Epithelial cell of esophagus (primary cell): Measurements from ENCODE around the gene FXYD6.

Source experiments
- DNase-seq: peaks from one replicate; pipeline ENCODE4 v3.0.0; 2010; ENCODE audit warnings: low read depth
- H3K4me3 ChIP-seq: 2 replicates; pipeline ENCODE4 v1.5.1; 2011; ENCODE audit warnings: mild to moderate bottlenecking, low read length, control low read depth
- TF ChIP-seq, protein P1 (sequence below): IDR thresholded peaks from 2 replicates; pipeline ENCODE4 v1.5.1; 2011; ENCODE audit warnings: low read depth, mild to moderate bottlenecking, low read length, control low read depth, inconsistent platforms; ENCODE audit not compliant: insufficient read depth; ENCODE audit errors: missing control alignments

FXYD6 gene

GRCh38 chr11:117910941-117911655, 34.6 kb upstream of the FXYD6 start:
- TF ChIP-seq, protein P1, sequence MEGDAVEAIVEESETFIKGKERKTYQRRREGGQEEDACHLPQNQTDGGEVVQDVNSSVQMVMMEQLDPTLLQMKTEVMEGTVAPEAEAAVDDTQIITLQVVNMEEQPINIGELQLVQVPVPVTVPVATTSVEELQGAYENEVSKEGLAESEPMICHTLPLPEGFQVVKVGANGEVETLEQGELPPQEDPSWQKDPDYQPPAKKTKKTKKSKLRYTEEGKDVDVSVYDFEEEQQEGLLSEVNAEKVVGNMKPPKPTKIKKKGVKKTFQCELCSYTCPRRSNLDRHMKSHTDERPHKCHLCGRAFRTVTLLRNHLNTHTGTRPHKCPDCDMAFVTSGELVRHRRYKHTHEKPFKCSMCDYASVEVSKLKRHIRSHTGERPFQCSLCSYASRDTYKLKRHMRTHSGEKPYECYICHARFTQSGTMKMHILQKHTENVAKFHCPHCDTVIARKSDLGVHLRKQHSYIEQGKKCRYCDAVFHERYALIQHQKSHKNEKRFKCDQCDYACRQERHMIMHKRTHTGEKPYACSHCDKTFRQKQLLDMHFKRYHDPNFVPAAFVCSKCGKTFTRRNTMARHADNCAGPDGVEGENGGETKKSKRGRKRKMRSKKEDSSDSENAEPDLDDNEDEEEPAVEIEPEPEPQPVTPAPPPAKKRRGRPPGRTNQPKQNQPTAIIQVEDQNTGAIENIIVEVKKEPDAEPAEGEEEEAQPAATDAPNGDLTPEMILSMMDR, result no peak
- H3K4me3 ChIP-seq, result no peak overlapping the region
- DNase-seq, result no peak

- H3K4me3 ChIP-seq, result no peak overlapping the region
- DNase-seq, result no peak
- TF ChIP-seq, protein P1, result no peak
Observed at GRCh38 chr11:117910525-117910924, 34.1 kb upstream of the FXYD6 start.

- TF ChIP-seq, protein P1, result no peak
- no peak for DNase-seq
- no peak overlapping the region for H3K4me3 ChIP-seq
Observed at GRCh38 chr11:117909611-117910382, 33.3 kb upstream of the FXYD6 start.

DNA sequence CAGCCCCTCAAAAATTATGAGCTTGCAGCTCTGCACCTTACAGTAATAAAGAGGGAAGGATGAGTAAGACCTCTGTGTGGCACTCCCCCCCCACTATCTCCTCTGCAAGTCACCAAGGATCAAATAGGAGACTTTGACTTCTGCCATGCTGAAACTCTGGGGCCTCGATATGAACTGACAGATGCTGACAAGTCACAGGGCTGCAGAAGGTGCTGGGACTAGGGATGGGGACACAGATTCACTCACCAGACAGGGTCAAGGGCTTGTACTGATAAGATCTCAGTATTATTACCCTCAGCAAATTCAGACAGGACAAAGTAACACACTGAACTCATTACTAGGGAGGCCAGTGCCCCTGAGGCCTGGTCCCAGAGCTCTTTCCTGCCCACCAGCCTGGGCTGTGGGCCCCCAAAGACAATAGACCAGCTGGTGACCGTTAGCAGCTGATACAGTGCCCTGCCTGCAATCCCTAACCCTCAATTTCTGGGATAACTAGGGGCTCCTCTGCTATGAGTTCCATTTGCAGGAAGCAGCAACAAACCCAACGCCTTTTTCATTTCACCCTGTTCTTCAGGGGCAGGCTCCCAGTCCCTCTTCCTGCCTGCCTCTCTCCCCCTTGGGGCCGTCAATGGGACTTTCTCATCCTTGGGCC, 32.6 kb upstream of the FXYD6 start:
- TF ChIP-seq, protein P1, result no peak
- no peak for DNase-seq
- no peak overlapping the region for H3K4me3 ChIP-seq

DNA sequence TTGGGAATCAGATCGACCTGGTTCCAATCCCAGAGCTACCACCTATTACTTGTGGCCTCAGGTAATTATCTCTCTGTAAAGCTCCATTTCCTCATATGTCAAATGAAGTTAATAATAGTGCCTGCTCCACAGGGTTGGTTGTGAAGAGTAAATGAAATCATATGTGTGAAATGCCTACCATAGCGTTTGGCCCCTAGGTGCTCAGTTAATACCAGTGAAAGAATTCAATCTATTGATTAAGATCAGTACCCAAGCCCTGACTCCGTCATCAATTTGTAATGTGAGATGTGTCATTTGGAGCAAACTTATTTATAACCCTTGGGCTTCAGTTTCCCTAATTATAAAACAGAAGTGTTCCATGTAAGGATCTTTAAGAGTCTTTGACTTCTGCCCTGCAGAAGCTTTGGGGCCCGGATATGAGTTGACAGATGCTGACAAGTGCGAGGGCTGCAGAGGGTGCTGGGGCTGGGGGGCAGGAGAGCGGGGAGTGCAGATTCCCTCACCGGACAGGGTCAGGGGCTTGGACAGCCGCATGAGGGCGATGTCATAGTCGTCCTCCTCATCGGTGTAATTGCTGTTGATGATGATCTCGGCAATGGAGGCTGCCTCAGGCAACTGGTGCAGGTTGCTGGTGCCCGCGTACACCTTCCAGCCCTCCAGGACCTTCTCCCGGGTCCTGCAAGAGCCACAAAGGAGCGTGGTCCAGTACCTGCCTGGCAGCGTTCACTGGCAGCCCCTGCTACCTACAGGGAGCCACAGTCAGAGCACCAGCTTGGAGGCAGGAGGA, 31.8 kb upstream of the FXYD6 start:
- no peak overlapping the region for H3K4me3 ChIP-seq
- no peak for DNase-seq
- TF ChIP-seq, protein P1, result no peak

- TF ChIP-seq, protein P1, result no peak
- peak overlapping the region; percentile 14 for H3K4me3 ChIP-seq
- peak; percentile 98 for DNase-seq
Observed at GRCh38 chr11:117907276-117908108, 31.0 kb upstream of the FXYD6 start.
